Duodenal mucosa (tissue), 2 donors: Measurements from ENCODE around the gene SPATA31A1.
"Not testable (repeated sequence)": the region's sequence is repeated elsewhere in the genome, so short reads cannot be mapped to it uniquely, and the experiment has no call there.

Source experiments
- H3K27ac ChIP-seq: one replicate; pipeline ENCODE4 v1.7.0; 2013; ENCODE audit warnings: low read depth, low read length
- H3K27me3 ChIP-seq, 2 donors: one replicate each; pipeline ENCODE4 v1.7.0; 2013; ENCODE audit warnings: low read length in 2 of 2, control low read depth in 1 of 2; ENCODE audit not compliant: insufficient read depth in 2 of 2, control insufficient read depth in 1 of 2
- H3K36me3 ChIP-seq, 2 donors: one replicate each; pipeline ENCODE4 v1.7.0; 2013; ENCODE audit warnings: low read length in 2 of 2, control low read depth in 1 of 2; ENCODE audit not compliant: insufficient read depth in 2 of 2, control insufficient read depth in 1 of 2
- H3K4me1 ChIP-seq, 2 donors: one replicate each; pipeline ENCODE4 v1.7.0; 2013; ENCODE audit warnings: low read length in 2 of 2, control low read depth in 1 of 2; ENCODE audit not compliant: insufficient read depth in 2 of 2, control insufficient read depth in 1 of 2
- H3K4me3 ChIP-seq, 2 donors: one replicate each; pipeline ENCODE4 v1.7.0; 2013; ENCODE audit warnings: low read length in 2 of 2, low read depth in 1 of 2
- H3K9ac ChIP-seq, 2 donors: one replicate each; pipeline ENCODE4 v1.7.0; 2013; ENCODE audit warnings: low read length in 2 of 2, low read depth in 1 of 2
- H3K9me3 ChIP-seq, 2 donors: one replicate each; pipeline ENCODE4 v1.7.0; 2013; ENCODE audit warnings: low read length in 2 of 2, control low read depth in 1 of 2; ENCODE audit not compliant: control insufficient read depth in 1 of 2

The SPATA31A1 gene

DNA sequence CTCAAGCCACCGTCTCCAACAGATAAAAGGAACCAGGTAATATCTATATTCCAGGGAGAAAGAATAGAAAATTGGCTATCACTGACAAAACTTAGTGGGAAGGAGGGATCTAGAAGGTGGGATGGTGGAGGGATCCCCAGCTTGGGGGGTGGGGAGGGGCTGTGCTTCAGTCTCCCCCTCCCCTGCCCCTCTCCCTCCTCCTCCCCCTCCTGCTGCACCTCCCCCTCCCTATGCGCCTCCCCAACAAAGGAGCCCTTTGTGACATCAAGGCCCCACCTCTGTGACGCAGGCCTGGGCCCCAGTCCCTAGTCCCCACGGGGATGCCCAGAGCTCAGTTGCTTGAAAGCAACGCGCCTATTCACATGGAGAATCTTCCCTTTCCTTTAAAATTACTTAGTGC, at the start of gene SPATA31A1:
SPATA31A1 (plus strand) TSS at position 301 of the 400 bp plus-strand sequence; CDS start at position 363, 62 bp downstream.
- H3K27ac ChIP-seq, H3K9ac ChIP-seq: not testable (repeated sequence)

DNA sequence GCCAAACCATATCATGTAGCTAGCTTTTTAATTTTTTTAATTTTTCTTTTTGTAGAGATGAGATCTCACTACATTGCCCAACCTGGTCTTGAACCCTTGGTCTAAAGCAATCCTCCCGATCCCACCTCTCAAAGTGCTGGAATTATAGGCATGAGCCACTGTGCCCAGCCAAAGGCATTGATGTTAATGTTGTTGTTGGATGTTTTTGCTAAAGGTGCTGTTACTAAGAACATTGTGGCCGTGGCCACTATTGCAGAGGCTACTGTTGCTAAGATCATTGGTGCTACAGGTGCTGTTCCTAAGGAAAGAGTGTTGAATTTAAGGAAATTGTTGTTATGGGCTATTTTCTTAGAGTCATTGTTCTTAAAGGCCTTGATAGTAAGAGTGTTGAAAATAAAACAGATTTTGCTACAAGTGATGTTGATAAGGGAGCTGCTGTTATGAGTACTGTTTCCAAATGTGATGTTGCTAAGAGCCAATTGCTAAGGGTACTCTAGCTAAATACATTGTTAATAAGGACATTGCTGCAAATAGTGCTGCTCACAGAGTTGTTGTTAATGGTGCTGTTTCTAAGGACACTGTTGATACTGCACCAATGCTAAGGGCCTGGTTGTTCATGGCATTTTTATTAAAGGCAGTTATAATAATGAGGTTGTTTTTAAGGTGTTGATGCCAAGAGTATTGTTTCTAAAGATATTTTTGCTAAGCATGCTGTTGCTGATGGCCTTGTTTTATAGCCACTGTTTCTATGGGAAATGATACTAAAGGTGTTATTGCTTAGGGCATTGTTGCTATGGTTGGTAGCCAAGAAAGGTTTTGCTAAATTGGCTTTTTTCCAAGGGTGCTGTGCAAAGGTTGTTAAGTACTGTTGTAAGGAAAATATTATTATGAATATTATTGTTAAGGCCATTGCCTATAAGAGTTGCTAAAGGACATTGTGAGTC, 52.1 kb downstream of the SPATA31A1 start:
- H3K9me3 ChIP-seq, H3K4me3 ChIP-seq, H3K27ac ChIP-seq, H3K4me1 ChIP-seq, H3K36me3 ChIP-seq, H3K27me3 ChIP-seq, H3K9ac ChIP-seq: not testable (repeated sequence)

More for the DNA sequence above, at the start of gene SPATA31A1:
- H3K27me3 ChIP-seq, H3K4me1 ChIP-seq, H3K36me3 ChIP-seq, H3K4me3 ChIP-seq, H3K9me3 ChIP-seq: not testable (repeated sequence)

DNA sequence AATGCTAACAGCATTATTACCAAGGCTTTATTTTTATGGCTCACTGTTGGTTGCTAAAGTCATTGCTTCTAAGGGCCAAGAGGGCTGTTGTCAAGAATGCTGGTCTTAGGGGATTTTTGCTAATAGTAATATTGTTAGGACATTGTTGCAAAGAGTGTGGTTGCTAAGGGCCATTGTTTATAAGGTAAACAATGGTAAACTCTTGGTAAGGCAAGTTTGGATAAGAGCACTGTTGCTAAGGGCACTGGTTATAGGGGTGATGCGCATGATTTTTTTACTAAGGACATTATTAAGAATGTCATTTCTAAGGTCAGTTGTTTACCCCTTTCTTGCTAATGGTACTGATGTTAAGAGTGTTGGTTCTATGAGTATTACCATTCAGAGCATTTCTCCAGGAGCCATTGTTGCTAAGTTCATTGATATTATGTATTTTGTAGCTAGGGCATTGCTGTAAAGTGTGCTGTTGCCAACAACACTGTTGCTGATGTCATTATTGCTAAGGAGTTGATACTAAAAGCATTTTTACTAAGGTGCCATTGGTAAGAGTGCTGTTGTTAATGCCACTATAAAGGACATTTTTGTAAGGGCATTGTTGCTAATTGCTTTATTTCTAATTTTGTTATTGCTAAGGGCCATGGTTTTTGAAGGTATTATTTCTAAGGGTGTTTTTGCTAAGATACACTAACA, 55.9 kb downstream of the SPATA31A1 start:
- H3K4me3 ChIP-seq, H3K9ac ChIP-seq, H3K4me1 ChIP-seq, H3K36me3 ChIP-seq, H3K27ac ChIP-seq, H3K27me3 ChIP-seq, H3K9me3 ChIP-seq: not testable (repeated sequence)
